Measurements from ENCODE around the gene COQ2.
"Not testable (repeated sequence)": the region's sequence is repeated elsewhere in the genome, so short reads cannot be mapped to it uniquely, and the experiment has no call there.

Gene COQ2, protein sequence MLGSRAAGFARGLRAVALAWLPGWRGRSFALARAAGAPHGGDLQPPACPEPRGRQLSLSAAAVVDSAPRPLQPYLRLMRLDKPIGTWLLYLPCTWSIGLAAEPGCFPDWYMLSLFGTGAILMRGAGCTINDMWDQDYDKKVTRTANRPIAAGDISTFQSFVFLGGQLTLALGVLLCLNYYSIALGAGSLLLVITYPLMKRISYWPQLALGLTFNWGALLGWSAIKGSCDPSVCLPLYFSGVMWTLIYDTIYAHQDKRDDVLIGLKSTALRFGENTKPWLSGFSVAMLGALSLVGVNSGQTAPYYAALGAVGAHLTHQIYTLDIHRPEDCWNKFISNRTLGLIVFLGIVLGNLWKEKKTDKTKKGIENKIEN

DNA sequence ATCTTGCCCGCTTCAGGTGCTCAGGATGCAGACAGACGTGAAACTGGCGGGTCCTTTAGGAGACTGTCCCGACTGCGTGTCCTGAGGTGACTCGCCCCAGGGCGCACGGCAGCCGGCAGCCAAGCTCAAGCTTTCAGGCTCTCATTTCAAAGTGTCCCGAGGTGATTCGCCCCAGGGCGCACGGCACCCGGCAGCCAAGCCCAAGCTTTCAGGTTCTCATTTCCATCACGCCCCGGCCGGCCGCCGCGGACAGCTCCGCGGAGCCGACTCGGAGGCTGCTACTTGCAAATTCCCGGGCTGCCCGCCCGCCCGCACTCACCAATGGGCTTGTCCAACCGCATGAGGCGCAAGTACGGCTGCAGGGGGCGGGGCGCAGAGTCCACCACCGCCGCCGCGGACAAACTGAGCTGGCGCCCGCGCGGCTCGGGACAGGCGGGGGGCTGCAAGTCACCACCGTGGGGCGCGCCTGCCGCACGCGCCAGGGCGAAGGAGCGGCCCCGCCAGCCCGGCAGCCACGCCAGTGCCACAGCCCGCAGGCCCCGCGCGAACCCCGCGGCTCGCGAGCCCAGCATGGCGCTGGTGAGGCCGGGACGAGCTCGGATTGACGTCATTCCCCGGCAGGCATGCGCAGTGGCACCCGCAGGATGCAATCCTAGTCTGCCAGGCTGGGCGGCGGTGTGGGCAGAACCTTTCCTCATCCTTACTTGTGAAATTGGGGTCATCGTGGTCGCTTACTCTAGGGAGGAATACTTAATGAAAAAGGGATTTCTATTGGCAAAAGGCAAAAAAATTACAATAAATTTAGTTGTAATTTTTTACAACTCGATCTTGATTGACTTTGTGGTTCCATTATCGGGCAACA lies at the start of gene COQ2:
Gene COQ2, minus strand, starts transcription at position 606 of the 862 bp plus-strand sequence. Its CDS starts 34 bp downstream, at position 572.
- peak; percentile 93 for DNase-seq (ENCODE audit: low read depth)
- peak within 1 kb of the TSS; percentile 72 for H3K4me3 ChIP-seq (ENCODE audit: control insufficient read depth, low read depth, low read length)
- TF ChIP-seq, protein P1, sequence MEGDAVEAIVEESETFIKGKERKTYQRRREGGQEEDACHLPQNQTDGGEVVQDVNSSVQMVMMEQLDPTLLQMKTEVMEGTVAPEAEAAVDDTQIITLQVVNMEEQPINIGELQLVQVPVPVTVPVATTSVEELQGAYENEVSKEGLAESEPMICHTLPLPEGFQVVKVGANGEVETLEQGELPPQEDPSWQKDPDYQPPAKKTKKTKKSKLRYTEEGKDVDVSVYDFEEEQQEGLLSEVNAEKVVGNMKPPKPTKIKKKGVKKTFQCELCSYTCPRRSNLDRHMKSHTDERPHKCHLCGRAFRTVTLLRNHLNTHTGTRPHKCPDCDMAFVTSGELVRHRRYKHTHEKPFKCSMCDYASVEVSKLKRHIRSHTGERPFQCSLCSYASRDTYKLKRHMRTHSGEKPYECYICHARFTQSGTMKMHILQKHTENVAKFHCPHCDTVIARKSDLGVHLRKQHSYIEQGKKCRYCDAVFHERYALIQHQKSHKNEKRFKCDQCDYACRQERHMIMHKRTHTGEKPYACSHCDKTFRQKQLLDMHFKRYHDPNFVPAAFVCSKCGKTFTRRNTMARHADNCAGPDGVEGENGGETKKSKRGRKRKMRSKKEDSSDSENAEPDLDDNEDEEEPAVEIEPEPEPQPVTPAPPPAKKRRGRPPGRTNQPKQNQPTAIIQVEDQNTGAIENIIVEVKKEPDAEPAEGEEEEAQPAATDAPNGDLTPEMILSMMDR (conservative IDR thresholded peaks at IDR 0.05; ENCODE audit: control insufficient read depth, insufficient read depth, low read depth, low read length) = no peak

DNA sequence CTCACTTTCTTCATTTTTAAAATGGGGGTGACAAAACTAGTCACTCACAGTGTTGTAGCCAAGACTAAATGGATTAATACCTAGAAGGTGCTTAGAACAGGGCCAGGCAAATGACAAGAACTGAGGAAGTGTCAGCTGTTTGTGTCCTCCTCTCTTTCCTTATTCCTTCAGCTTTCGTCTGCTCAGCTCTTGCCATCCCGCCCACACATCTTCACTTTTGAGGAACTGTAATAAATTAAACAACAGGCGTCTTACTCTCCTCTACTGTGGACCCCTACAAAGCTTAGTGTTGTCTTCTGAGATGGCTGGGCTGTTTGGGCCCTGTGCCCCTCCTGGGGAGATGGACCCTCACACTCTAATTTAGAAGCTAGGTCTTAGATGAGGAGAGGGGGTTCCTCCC lies 47.4 kb upstream of the COQ2 start:
- TF ChIP-seq, protein P1 (conservative IDR thresholded peaks at IDR 0.05; ENCODE audit: control insufficient read depth, insufficient read depth, low read depth, low read length) = no peak
- no peak for DNase-seq (ENCODE audit: low read depth)
- no peak overlapping the region for H3K4me3 ChIP-seq (ENCODE audit: control insufficient read depth, low read depth, low read length)

DNA sequence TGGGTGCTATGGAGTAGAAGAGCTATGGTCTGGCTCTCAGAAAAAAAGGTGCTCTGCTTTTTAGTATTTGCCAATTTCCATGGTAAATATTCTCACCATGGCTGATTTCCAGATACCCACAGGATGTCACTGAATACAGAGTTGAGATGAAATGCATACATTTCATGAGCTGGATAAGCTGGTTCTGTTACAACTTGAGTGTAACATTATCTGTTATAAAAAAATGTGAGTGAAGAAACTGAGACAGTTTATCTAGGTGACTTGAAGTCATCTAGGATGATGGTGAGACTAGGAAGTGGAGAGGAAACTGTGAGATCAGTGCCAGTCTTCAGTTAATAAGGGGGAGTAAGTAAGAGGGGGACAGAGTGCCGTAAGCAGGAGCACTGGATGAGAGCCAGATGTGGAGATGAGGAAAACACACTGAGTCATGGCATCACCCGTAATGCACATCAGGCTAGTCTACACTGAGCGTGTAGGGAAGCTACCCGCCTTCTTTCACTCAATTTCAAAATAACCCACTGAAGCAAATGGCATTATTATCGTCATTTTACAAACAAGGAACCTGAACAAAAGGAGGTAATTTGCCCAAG lies 45.0 kb upstream of the COQ2 start:
- DNase-seq (ENCODE audit: low read depth) = peak; percentile 68
- H3K4me3 ChIP-seq (ENCODE audit: control insufficient read depth, low read depth, low read length) = no peak overlapping the region
- TF ChIP-seq, protein P1 (conservative IDR thresholded peaks at IDR 0.05; ENCODE audit: control insufficient read depth, insufficient read depth, low read depth, low read length) = no peak

DNA sequence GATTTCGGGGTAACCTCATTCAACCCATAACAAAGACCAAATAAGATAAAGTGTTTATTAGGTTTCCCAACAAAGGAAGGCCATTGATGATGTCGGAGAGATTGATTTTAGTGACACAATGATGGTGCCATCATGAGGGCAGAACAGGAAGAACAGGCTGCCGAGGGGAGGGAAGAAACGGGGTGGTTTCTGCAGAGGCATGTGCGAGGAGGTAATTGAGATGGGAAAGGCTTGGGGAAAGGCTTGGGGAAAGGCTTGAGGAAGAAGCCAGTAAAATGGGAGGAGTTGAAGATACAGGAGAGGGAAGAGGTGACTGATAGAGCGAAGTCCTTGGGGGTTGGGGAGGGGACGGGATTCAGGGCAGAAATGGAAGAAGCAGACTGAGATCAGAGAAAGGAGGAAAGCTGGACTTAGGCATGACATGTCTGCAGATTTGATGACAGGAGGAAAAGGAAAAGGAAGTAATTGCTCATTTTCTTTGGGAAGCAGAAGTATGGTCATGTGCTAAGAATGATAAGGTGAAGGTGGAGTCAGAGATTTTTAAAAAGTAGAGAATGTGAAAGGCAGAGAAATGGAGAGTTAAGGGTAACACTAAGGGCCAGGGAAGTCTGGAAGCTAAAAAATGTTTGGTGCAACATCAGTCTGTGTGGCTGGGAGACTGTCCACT lies 44.1 kb upstream of the COQ2 start:
- TF ChIP-seq, protein P1 (conservative IDR thresholded peaks at IDR 0.05; ENCODE audit: control insufficient read depth, insufficient read depth, low read depth, low read length) = no peak
- no peak overlapping the region for H3K4me3 ChIP-seq (ENCODE audit: control insufficient read depth, low read depth, low read length)
- no peak for DNase-seq (ENCODE audit: low read depth)

DNA sequence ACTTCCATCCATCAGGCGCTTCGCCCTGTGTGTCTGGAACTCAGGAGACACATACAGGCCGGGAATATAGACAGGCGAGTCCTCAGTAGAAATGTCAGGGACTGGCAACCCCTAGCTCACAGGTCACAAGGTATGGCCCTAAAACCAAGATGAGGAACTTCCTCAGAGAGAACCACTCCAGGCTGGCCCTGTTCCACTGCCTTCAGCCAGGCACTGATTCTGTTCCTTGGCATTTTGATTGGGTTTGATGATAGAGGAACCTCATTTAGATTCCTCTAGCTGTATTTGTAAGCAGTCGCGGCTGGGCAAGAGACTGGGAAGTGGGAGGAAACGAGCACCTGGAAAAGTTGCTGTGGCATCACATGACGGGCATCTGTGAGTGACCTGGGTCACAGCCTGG lies 41.9 kb upstream of the COQ2 start:
- TF ChIP-seq, protein P1 (conservative IDR thresholded peaks at IDR 0.05; ENCODE audit: control insufficient read depth, insufficient read depth, low read depth, low read length) = no peak
- DNase-seq (ENCODE audit: low read depth) = no peak

DNA sequence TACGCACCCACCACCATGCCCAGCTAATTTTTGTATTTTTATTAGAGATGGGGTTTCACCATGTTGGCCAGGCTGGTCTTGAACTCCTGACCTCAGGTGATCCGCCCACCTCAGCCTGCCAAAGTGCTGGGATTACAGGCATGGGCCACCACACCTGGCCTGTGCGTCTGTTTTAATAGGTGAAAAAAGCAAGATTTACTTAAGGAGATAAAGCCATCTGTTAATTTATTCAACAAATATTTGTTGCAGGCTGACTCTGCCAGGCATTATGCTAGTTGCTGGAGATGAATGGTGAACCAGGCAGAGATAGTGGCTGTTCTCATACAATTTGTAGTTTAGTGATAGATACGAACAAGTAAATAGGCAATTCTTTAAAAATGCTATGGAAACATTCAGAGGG lies 40.7 kb upstream of the COQ2 start:
- not testable (repeated sequence) for H3K4me3 ChIP-seq (ENCODE audit: control insufficient read depth, low read depth, low read length); DNase-seq (ENCODE audit: low read depth)

More for the DNA sequence above, 41.9 kb upstream of the COQ2 start:
- H3K4me3 ChIP-seq (ENCODE audit: control insufficient read depth, low read depth, low read length) = no peak overlapping the region

Data from fibroblast of mammary gland (primary cell).